GM18505 (cell line): ENCODE measurements around the gene CHID1.

Source experiments
- ATAC-seq: cut with Tn5 transposase; IDR thresholded peaks from one replicate; pipeline ENCODE4 v1.9.1; 2021; ENCODE audit not compliant: unreplicated experiment
- POLR2A ChIP-seq: IDR thresholded peaks from 4 replicates; pipeline ENCODE4 v1.6.1; 2011; ENCODE audit warnings: borderline replicate concordance; ENCODE audit not compliant: insufficient read depth, insufficient read length; ENCODE audit errors: extremely low read depth

The CHID1 gene

DNA sequence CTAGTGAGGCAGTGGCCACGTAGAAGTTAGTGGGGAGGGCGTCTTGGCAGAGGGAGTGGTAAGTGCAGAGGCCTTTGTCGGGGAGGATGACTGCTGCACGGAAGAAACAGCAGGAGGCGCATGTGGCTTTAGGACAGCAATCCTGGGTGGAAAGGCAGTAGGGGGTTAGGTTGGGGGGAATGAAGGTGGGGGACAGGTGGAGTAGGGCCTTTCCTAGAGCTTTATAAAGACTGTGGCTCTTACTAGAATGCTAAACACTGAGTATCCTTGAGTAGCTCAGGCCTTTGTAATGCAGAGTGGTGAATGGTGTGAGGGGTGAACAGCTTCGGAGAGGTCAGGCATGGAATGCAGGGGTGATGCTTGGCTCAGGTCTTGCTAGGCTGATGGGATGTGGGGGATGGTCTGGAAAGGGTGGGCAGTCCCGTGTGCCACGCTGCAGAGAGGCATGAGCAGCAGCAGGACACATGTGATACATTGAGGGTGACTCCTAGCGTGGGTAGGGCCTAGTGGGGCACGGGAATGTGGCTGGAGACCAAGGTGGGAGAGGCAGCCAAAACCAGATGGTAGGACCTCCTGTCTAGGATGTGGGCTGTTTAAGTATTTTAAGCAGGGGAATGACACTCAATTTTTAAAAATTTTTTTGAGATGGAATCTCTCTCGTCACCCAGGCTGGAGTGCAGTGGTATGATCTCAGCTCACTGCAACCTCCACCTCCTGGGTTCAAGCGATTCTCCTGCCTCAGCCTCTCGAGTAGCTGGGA is 34.3 kb upstream of the CHID1 start:
- TF ChIP-seq POLR2A, result no peak
- no peak for ATAC-seq

DNA sequence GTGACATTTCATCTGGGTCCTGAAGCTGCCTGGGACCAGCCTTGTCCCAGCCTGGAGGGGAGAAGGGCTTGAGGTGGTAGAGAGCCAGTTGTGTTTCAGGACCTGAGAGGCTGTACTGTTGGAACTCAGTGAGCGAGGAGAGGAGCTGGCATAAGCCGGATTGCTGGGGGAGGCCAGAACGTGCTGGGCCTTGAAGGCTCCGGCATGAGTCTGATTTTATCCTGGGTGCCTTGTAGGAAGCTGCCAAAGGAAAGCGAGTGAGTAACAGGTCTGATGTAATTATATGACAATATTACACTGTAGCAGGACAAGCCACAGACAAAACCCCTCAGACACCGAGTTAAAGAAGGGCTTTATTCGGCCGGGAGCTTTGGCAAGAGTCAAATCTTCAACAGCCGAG is 32.2 kb upstream of the CHID1 start:
- no peak for TF ChIP-seq POLR2A

GRCh38 chr11:940496-941135 is 30.0 kb upstream of the CHID1 start:
- ATAC-seq, result no peak

More for the DNA sequence above, 32.2 kb upstream of the CHID1 start:
- ATAC-seq, result no peak

DNA sequence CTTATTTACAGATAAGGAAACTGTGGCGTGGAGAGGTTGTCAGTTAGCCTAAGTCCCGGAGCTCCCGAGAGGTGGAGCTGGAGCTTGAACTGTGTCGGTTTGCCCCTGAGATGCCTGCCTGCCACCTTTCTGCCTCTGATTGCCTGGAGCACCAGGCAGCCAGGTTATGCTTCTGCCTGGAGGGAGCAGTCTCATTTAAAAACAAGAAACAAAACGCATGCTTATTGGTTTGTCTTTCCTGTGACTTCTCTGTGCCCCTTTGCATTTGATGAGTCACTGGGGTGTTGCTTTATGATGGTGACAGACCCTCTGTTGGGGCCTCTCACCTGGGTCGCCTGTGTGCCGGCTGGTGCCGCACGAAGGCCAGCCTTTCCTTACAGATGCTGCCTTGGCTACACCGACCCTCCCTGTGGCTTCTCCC is 27.2 kb upstream of the CHID1 start:
- ATAC-seq, result no peak
- no peak for TF ChIP-seq POLR2A

More at GRCh38 chr11:940496-941135, 30.0 kb upstream of the CHID1 start:
- TF ChIP-seq POLR2A, result no peak

- no peak for ATAC-seq
- no peak for TF ChIP-seq POLR2A
Observed at GRCh38 chr11:936199-936598, 25.6 kb upstream of the CHID1 start.

- no peak for ATAC-seq
- TF ChIP-seq POLR2A, result no peak
Observed at GRCh38 chr11:934527-934926, 23.9 kb upstream of the CHID1 start.

DNA sequence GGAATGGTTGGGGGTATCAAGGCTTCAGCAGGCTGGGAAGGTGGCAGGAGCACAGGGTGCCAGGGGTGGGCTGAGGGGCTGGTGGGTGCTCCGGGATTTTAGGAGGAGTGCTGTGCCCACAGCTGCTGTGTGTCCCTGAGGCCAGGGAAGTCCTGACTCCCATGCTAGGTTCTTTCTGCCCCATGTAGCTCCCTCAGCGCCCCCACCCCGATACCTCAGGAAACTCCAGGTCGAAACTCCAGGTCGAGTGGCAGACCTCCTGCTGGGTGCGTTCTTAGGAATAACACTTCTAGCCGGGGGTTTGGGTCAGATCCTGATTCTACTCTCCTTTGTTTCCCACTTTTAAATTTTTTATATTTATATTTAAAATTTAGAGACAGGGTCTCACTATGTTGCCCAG is 23.3 kb upstream of the CHID1 start:
- ATAC-seq, result no peak
- no peak for TF ChIP-seq POLR2A

DNA sequence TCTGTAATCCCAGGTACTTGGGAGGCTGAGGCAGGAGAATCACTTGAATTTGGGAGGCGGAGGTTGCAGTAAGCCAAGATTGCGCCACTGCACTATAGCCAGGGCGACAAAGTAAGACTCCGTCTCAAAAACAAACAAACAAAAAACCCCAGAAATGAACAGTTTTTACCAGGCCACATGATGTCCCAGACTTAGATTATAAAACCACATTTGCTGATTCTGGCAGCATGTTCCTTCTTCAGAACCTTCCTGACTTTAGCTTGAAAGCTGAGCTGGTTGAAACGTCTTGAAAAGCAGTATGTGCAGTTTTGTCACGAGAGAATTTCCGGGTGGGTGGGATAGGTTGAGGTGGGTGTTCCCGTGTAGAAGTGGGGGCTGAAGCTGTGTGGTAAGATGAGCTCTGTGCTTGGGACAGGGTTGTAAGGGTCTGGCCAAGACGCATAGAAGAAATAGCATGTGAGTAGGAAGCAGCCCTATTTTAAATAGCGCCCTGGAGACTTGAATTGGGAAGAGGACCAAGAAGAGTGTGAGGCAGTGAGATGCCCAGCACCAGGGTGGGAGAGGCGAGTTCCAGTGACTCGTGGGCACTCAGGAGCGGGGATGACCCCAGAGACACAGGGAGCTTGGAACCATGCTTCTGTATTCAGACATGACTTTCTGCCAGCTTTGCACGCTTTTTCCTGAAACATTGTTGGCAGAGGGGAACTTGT is 22.7 kb upstream of the CHID1 start:
- ATAC-seq, result no peak
- TF ChIP-seq POLR2A, result no peak

DNA sequence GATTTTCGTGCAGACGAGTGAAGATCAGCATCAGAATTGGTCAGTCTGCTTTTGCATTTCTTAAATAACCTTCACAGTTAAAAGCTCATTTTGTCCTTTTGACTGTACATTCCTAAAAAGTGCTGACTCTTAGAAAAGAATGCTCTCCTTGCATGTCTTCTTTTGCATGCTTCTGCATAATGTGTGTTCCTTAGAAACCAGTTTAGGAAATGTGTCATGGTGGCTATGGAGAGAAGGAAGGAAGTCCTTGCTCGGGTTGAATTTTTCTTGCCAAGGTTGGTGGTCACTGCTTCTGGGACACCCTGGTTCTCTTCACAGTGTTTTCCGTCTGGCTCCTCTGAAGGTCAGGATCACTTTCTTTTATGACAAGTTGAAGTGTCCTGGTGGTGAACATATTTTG is 21.8 kb upstream of the CHID1 start:
- TF ChIP-seq POLR2A, result no peak
- ATAC-seq, result no peak

DNA sequence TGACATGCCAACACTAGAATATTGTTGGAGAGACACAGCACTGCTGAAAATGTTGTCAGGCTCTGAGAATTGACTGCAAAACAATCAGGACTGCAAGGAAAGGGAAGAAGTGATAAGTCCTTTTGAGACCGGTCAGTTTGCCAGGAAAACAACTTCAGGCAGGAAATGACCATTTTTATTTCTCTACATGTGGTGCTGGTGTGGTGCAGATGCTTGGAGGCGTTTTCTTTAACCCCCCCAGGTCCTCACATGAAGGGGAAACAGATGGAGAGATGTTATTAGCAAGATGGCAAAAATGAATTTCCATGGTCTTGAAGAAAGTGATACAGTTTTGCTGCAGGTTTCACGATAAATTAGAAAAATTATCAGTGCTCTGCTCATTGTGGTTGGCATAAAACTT is 20.8 kb upstream of the CHID1 start:
- ATAC-seq, result no peak
- TF ChIP-seq POLR2A, result no peak

DNA sequence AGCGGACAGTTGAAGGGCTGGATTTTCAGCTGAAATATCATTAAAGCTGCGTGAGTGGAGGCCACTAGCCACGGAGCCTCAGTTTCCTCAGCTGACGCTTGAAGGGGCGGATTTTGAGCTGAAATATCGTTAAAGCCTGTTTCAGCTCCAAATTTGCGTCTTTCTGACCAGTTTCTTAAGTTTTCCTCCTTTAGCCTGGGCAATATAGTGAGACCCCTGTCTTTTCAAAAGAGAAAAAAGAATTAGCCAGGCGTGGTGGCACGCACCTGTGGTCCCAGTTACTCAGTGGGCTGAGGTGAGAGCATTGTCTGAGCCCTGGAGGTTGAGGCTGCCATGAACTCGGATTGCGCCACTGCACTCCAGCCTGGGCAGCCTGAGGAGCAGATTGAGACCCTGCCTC is 18.8 kb upstream of the CHID1 start:
- ATAC-seq, result no peak
- no peak for TF ChIP-seq POLR2A

- ATAC-seq, result no peak
- no peak for TF ChIP-seq POLR2A
Observed at GRCh38 chr11:928786-929185, 18.2 kb upstream of the CHID1 start.

DNA sequence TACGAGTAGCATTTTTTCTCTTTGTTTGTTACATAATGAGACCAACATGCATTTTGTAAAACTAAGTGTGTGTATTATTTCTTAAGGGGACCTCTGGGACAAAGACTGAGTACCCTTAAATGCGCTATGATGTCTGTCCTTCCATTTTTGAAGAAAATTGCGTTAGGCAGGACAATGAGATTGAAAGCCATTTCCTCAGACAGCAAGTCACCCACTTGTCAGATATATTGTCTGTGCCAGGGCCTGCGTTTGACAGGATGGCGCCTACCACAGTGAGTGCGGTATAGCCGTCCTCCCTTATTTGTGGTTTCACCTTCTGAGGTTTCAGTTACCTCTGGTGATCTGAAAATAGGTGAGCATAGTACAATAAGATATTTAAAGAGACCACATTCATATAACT is 17.3 kb upstream of the CHID1 start:
- ATAC-seq, result no peak
- no peak for TF ChIP-seq POLR2A
